Uterus (tissue), 4 donors: Measurements from ENCODE around the gene NEU4. TPM values are rescaled to one million over a fixed set of nuclear protein-coding genes. Genes with fewer than 3 reads are reported as not detected.

Source experiments
- DNase-seq, 2 donors: peaks; one replicate each; pipeline ENCODE4 v3.0.0-alpha.2; 2019 to 2020
- H3K27ac ChIP-seq, 2 donors: fragments of 200-600 bp; sonication (generic); 1 replicate in 1 of 2; 2 replicates in 1 of 2; pipeline ENCODE4 v1.5.1; 2016 to 2018
- H3K27me3 ChIP-seq, 2 donors: fragments of 200-600 bp; sonication (generic); one replicate each; pipeline ENCODE4 v1.5.1; 2018 to 2019; ENCODE audit warnings: control low read depth in 1 of 2
- H3K36me3 ChIP-seq, 2 donors: fragments of 200-600 bp; sonication (generic); one replicate each; pipeline ENCODE4 v1.5.1; 2019; ENCODE audit warnings: control low read depth in 1 of 2
- H3K4me1 ChIP-seq, 2 donors: fragments of 200-600 bp; sonication (generic); one replicate each; pipeline ENCODE4 v1.5.1; 2018 to 2019; ENCODE audit warnings: control low read depth in 1 of 2
- H3K4me3 ChIP-seq, 2 donors: fragments of 200-600 bp; sonication (generic); 1 replicate in 1 of 2; 2 replicates in 1 of 2; pipeline ENCODE4 v1.5.1; 2018 to 2019; ENCODE audit warnings: mild to moderate bottlenecking in 1 of 2
- H3K9me3 ChIP-seq, 2 donors: fragments of 200-600 bp; sonication (generic); one replicate each; pipeline ENCODE4 v1.5.1; 2019; ENCODE audit warnings: control low read depth in 1 of 2
- POLR2A ChIP-seq, 2 donors: fragments of 450-650 bp; IDR thresholded peaks; one replicate each; pipeline ENCODE4 v1.6.1; 2016; ENCODE audit warnings: antibody characterized with exemption in 2 of 2, mild to moderate bottlenecking in 1 of 2, moderate library complexity in 1 of 2
- intact Hi-C: fragments of 100-400 bp; cut with DNase I; formaldehyde crosslinking; loops from one replicate; pipeline ENCODE4 v1.15.1; 2023; ENCODE audit warnings: low total_unique reads
- total RNA-seq, 4 donors: library from RNA; depleted of rRNA in 3 of 4; stranded (reverse); fragments of >200 nt in 3 of 4; gene quantifications; one replicate each; pipeline versions ENCODE4 v1.1.0 to v1.2.4, GENCODE V29; 2014 to 2023
- TF ChIP-seq, protein P1 (sequence below), 4 experiments: fragments of 200-600 bp in 2 of 4; fragments of 450-650 bp in 2 of 4; sonication (generic) in 2 of 4; IDR thresholded peaks; one replicate each; pipeline ENCODE4 v1.5.1; 2016 to 2019; ENCODE audit warnings: antibody characterized with exemption in 4 of 4, mild to moderate bottlenecking in 2 of 4, moderate library complexity in 1 of 4
- donor health status: DM: yes; HTN: yes; CAD: no.

NEU4 gene
- total RNA-seq, 4 donors from 2014 or later: 0.21 to 0.29 TPM; not detected in 2

DNA sequence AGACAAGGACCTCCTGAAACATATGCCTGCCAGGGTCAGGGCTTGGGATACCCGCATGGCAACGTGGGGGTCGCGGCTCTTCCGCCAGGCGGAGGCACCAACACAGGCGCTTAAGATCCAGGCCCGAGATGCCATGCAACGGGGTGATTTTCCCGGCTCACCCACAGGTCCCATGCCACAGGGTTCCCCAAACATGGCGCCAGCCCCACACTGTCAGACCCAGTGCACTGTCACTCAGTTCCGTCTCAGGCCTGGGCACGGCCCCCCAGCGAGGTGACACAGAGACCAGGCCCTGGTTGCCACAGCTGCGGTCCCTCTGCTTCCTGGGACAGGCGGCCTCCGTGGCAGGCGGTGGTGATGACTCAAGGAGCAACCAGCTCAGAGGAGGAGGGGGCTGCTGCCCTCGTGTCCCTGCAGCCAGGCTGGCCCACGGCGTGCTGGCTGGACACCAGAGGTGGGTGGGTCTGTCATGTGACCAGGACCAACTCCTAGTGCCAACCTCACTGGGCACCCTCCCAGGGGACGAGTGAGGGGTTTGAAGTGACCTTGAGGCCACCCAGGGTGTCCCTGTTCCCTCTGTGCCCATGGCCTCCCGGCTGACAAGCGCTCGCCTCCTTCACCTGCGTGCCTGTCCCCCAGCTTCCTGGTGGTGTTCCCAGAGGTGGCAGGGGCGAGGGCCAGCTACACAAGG, 44.8 kb downstream of the NEU4 start:
- peak; percentile 14 to 17 for DNase-seq

DNA sequence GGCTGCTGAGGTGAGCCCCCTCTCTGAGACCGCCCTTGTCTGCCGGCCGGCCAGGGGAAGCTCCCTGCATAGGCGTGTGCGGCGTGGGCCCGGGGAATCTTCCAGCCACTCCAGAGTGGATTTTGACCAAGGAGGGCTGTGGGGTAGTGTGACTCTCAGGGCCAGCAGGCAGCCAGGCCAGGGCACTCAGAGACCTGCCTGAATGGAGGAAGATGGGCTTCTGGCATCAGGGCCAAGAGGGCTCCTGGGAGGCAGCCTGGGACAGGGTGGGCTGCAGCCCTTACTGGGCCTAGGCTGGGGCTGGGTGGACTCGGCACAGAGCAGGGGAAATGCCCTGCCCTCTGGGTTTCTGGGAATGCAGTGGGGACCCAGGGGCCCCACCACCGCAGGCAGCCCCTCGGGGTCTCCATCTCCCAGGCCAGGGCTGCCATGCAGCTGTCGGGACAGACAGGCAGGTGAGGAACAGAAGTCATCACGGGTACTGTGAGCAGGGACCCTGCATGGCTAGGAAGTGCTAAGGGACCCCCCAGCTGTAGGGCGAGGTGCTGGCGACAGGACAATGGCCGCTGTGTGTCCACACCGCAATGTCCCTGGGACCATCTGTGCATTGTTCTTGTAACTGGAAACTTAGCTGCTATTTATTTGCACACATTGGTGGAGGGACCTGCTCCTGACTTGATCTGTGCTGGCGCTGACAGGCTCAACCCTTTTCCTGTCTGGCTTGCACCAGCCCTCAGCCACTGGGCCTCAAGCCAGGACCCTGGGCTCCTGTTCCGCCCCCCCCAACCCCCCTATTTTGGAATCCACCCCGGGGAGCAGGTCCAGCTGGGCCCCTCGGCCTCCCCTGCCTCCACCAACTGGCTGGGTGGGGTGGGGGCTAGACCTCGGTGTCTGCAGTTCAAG, 45.6 kb downstream of the NEU4 start:
- no peak overlapping the region for H3K27ac ChIP-seq
- H3K4me1 ChIP-seq: peaks cover 0 to 8% of the 10 kb centered on the region in 2 donors
- no peak overlapping the region for H3K4me3 ChIP-seq
- H3K27me3 ChIP-seq: no peaks in the 10 kb centered on the region
- no peaks in the 10 kb centered on the region for H3K9me3 ChIP-seq
- no peaks in the 10 kb centered on the region for H3K36me3 ChIP-seq
- peak in 1 of 2 donors; percentile 13 for DNase-seq
- TF ChIP-seq, protein P1, sequence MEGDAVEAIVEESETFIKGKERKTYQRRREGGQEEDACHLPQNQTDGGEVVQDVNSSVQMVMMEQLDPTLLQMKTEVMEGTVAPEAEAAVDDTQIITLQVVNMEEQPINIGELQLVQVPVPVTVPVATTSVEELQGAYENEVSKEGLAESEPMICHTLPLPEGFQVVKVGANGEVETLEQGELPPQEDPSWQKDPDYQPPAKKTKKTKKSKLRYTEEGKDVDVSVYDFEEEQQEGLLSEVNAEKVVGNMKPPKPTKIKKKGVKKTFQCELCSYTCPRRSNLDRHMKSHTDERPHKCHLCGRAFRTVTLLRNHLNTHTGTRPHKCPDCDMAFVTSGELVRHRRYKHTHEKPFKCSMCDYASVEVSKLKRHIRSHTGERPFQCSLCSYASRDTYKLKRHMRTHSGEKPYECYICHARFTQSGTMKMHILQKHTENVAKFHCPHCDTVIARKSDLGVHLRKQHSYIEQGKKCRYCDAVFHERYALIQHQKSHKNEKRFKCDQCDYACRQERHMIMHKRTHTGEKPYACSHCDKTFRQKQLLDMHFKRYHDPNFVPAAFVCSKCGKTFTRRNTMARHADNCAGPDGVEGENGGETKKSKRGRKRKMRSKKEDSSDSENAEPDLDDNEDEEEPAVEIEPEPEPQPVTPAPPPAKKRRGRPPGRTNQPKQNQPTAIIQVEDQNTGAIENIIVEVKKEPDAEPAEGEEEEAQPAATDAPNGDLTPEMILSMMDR (IDR thresholded peaks at IDR 0.05): no peak
- no peak for TF ChIP-seq POLR2A (IDR thresholded peaks at IDR 0.05)
- intact Hi-C loops: no loop called here

More for the DNA sequence above, 44.8 kb downstream of the NEU4 start:
- Histone ChIP-seq H3K36me3 (no peaks in the 10 kb centered on the region), H3K4me1 (no peaks in the 10 kb centered on the region), H3K9me3 (no peaks in the 10 kb centered on the region), H3K4me3 (no peak overlapping the region), H3K27me3 (no peaks in the 10 kb centered on the region), H3K27ac (no peak overlapping the region)
- intact Hi-C loops: no loop called here
- TF ChIP-seq POLR2A (IDR thresholded peaks at IDR 0.05): no peak
- TF ChIP-seq, protein P1 (IDR thresholded peaks at IDR 0.05): no peak

DNA sequence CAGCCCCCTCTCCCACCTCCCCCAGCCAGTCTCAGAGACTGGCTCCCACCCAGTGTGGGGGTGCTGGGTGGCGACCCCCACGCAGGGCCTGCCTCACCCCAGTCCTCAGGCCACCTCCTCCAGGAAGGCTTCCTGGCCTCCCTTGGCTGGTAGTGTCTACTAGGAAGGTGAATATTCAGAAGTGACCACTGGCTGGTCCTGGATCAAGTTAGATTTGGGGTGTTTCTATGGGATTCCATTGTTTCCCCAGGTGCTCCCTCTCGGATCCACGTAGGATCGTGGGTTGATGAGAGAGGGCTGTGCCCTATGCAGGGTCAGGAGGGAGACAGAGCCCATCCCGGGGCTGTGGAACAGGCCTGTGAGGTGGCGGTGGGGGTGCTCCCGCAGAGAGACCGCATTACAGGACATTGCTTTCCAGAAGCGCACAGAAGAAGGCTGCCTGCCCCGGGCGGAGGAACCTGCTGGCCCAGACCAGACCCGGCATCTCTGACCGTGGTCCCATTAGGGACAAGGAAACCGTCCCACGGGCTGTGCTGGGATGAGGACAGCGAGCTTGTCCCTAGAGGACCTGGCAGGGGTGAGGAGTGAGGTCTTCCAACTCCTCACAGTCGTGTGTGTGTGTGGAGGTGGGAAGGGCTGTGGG, 46.4 kb downstream of the NEU4 start:
- intact Hi-C loops: no loop called here
- Histone ChIP-seq H3K4me1 (peaks cover 0 to 14% of the 10 kb centered on the region in 2 donors), H3K4me3 (no peak overlapping the region), H3K36me3 (no peaks in the 10 kb centered on the region), H3K9me3 (no peaks in the 10 kb centered on the region), H3K27me3 (no peaks in the 10 kb centered on the region), H3K27ac (no peak overlapping the region)
- DNase-seq: peak in 1 of 2 donors; percentile 11
- TF ChIP-seq, protein P1 (IDR thresholded peaks at IDR 0.05): no peak
- no peak for TF ChIP-seq POLR2A (IDR thresholded peaks at IDR 0.05)

DNA sequence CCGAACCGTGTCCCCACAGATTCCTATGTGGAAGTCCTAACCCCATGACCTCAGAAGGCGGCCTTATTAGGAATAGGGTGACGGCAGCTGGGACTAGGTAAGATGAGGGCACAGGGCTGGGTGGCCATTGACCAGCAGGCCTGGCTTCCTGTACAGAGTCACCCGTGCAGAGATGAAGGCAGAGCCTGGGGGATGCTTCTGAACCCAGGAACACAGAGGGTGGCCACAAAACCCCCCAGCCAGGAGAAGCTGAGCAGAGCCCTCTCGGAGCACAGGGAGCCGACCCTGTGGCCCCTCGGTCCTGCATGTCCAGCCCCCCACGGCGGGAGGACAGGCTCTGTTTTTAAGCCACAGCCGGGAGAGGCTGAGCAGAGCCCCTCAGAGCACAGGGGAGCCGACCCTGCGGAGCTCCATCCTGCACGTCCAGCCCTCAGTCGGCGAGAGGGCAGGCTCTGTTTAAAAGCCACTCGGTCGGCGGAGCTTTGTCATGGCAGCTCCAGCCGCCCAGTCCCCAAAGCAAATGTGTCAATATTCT, 47.0 kb downstream of the NEU4 start:
- intact Hi-C loops: no loop called here
- no peak for DNase-seq
- H3K9me3 ChIP-seq: no peaks in the 10 kb centered on the region
- no peak overlapping the region for H3K27ac ChIP-seq
- no peak for TF ChIP-seq POLR2A (IDR thresholded peaks at IDR 0.05)
- TF ChIP-seq, protein P1 (IDR thresholded peaks at IDR 0.05): no peak
- H3K27me3 ChIP-seq: no peaks in the 10 kb centered on the region
- no peaks in the 10 kb centered on the region for H3K36me3 ChIP-seq
- peaks cover 0 to 14% of the 10 kb centered on the region in 2 donors for H3K4me1 ChIP-seq
- H3K4me3 ChIP-seq: no peak overlapping the region
